Activated naive CD8-positive, alpha-beta T cell (primary cell): ENCODE measurements around the gene OGFOD1.

Experiments used
- H3K27ac Mint-ChIP-seq: one replicate; pipeline ENCODE4 v1.8.0; 2021; ENCODE audit warnings: mixed read lengths
- H3K27me3 Mint-ChIP-seq: one replicate; pipeline ENCODE4 v1.8.0; 2021; ENCODE audit warnings: mixed read lengths
- H3K36me3 Mint-ChIP-seq: one replicate; pipeline ENCODE4 v1.8.0; 2021; ENCODE audit warnings: mixed read lengths
- H3K4me1 Mint-ChIP-seq: one replicate; pipeline ENCODE4 v1.8.0; 2021; ENCODE audit warnings: low read depth, mixed read lengths
- H3K4me3 Mint-ChIP-seq: one replicate; pipeline ENCODE4 v1.8.0; 2021; ENCODE audit warnings: mild to moderate bottlenecking, mixed read lengths
- H3K9me3 Mint-ChIP-seq: one replicate; pipeline ENCODE4 v1.8.0; 2021; ENCODE audit warnings: low read depth, mixed read lengths

OGFOD1 gene

GRCh38 chr16:56422896-56423441, 28.4 kb upstream of the OGFOD1 start:
- H3K27ac Mint-ChIP-seq = no peak overlapping the region
- no peaks in the 10 kb centered on the region for H3K9me3 Mint-ChIP-seq
- H3K4me1 Mint-ChIP-seq = peaks cover 49% of the 10 kb centered on the region
- H3K4me3 Mint-ChIP-seq = peak overlapping the region; percentile 96
- H3K27me3 Mint-ChIP-seq = no peaks in the 10 kb centered on the region
- peaks cover 2% of the 10 kb centered on the region for H3K36me3 Mint-ChIP-seq

GRCh38 chr16:56423584-56424403, 27.6 kb upstream of the OGFOD1 start:
- peak overlapping the region; percentile 94 for H3K27ac Mint-ChIP-seq
- H3K27me3 Mint-ChIP-seq = no peaks in the 10 kb centered on the region
- H3K9me3 Mint-ChIP-seq = no peaks in the 10 kb centered on the region
- peaks cover under 1% of the 10 kb centered on the region for H3K36me3 Mint-ChIP-seq
- peaks cover 48% of the 10 kb centered on the region for H3K4me1 Mint-ChIP-seq
- H3K4me3 Mint-ChIP-seq = peak overlapping the region; percentile 96

- peak overlapping the region; percentile 94 for H3K27ac Mint-ChIP-seq
- peak overlapping the region; percentile 96 for H3K4me3 Mint-ChIP-seq
- peaks cover 48% of the 10 kb centered on the region for H3K4me1 Mint-ChIP-seq
- H3K27me3 Mint-ChIP-seq = no peaks in the 10 kb centered on the region
- no peaks in the 10 kb centered on the region for H3K9me3 Mint-ChIP-seq
- H3K36me3 Mint-ChIP-seq = no peaks in the 10 kb centered on the region
Observed at GRCh38 chr16:56424404-56424764, 27.0 kb upstream of the OGFOD1 start.

- peaks cover 48% of the 10 kb centered on the region for H3K4me1 Mint-ChIP-seq
- H3K36me3 Mint-ChIP-seq = no peaks in the 10 kb centered on the region
- peak overlapping the region; percentile 96 for H3K4me3 Mint-ChIP-seq
- no peak overlapping the region for H3K27ac Mint-ChIP-seq
- H3K27me3 Mint-ChIP-seq = no peaks in the 10 kb centered on the region
- no peaks in the 10 kb centered on the region for H3K9me3 Mint-ChIP-seq
Observed at GRCh38 chr16:56424791-56425438, 26.4 kb upstream of the OGFOD1 start.

- Mint-ChIP-seq H3K27me3 (no peaks in the 10 kb centered on the region), H3K4me3 (peak within 1 kb of the TSS; percentile 96), H3K9me3 (no peaks in the 10 kb centered on the region)
Observed at GRCh38 chr16:56425439-56425832, 25.9 kb upstream of the OGFOD1 start, which contains the start of gene AMFR. AMFR (minus strand) TSS chr16:56425545; CDS start chr16:56425327, 218 bp downstream.

GRCh38 chr16:56426585-56426984, 24.8 kb upstream of the OGFOD1 start:
- Mint-ChIP-seq H3K4me1 (peaks cover 37% of the 10 kb centered on the region), H3K27ac (no peak overlapping the region), H3K4me3 (peak overlapping the region; percentile 85), H3K27me3 (no peaks in the 10 kb centered on the region), H3K36me3 (no peaks in the 10 kb centered on the region), H3K9me3 (no peaks in the 10 kb centered on the region)

More at GRCh38 chr16:56425439-56425832, 25.9 kb upstream of the OGFOD1 start, which contains the start of gene AMFR:
- Mint-ChIP-seq H3K36me3 (no peaks in the 10 kb centered on the region), H3K4me1 (peaks cover 42% of the 10 kb centered on the region), H3K27ac (peak within 1 kb of the TSS; percentile 94)

- Mint-ChIP-seq H3K36me3 (peaks cover 2% of the 10 kb centered on the region), H3K4me3 (no peak overlapping the region), H3K9me3 (no peaks in the 10 kb centered on the region), H3K27ac (no peak overlapping the region), H3K27me3 (no peaks in the 10 kb centered on the region), H3K4me1 (peaks cover 22% of the 10 kb centered on the region)
Observed at GRCh38 chr16:56428091-56428490, 23.3 kb upstream of the OGFOD1 start.

- Mint-ChIP-seq H3K36me3 (peaks cover 10% of the 10 kb centered on the region), H3K27me3 (no peaks in the 10 kb centered on the region), H3K9me3 (no peaks in the 10 kb centered on the region), H3K27ac (no peak overlapping the region), H3K4me3 (no peak overlapping the region), H3K4me1 (no peaks in the 10 kb centered on the region)
Observed at GRCh38 chr16:56436258-56436657, 15.1 kb upstream of the OGFOD1 start.

- Mint-ChIP-seq H3K27ac (peak overlapping the region; percentile 64), H3K4me3 (no peak overlapping the region), H3K36me3 (peaks cover 13% of the 10 kb centered on the region), H3K9me3 (no peaks in the 10 kb centered on the region), H3K4me1 (peaks cover 2% of the 10 kb centered on the region), H3K27me3 (no peaks in the 10 kb centered on the region)
Observed at GRCh38 chr16:56438038-56438437, 13.3 kb upstream of the OGFOD1 start.

GRCh38 chr16:56447286-56447685, 4.1 kb upstream of the OGFOD1 start:
- Mint-ChIP-seq H3K36me3 (peaks cover 2% of the 10 kb centered on the region), H3K4me3 (no peak overlapping the region), H3K27me3 (no peaks in the 10 kb centered on the region), H3K9me3 (no peaks in the 10 kb centered on the region), H3K4me1 (peaks cover 42% of the 10 kb centered on the region), H3K27ac (peak overlapping the region; percentile 75)

- peak overlapping the region; percentile 56 for H3K4me3 Mint-ChIP-seq
Observed at GRCh38 chr16:56448005-56448404, 3.3 kb upstream of the OGFOD1 start.

GRCh38 chr16:56450275-56450985, 924 bp upstream of the OGFOD1 start:
- Mint-ChIP-seq H3K4me1 (peaks cover 56% of the 10 kb centered on the region), H3K4me3 (peak overlapping the region; percentile 100), H3K9me3 (no peaks in the 10 kb centered on the region), H3K27me3 (no peaks in the 10 kb centered on the region), H3K27ac (peak overlapping the region; percentile 99), H3K36me3 (peaks cover 7% of the 10 kb centered on the region)

More at GRCh38 chr16:56448005-56448404, 3.3 kb upstream of the OGFOD1 start:
- peaks cover 48% of the 10 kb centered on the region for H3K4me1 Mint-ChIP-seq
- no peaks in the 10 kb centered on the region for H3K27me3 Mint-ChIP-seq
- no peaks in the 10 kb centered on the region for H3K36me3 Mint-ChIP-seq
- peak overlapping the region; percentile 75 for H3K27ac Mint-ChIP-seq
- no peaks in the 10 kb centered on the region for H3K9me3 Mint-ChIP-seq

GRCh38 chr16:56451753-56452689, 667 bp downstream of the OGFOD1 start:
- Mint-ChIP-seq H3K36me3 (peaks cover 18% of the 10 kb centered on the region), H3K4me1 (peaks cover 62% of the 10 kb centered on the region), H3K4me3 (peak overlapping the region; percentile 100), H3K9me3 (no peaks in the 10 kb centered on the region), H3K27me3 (no peaks in the 10 kb centered on the region), H3K27ac (peak overlapping the region; percentile 99)

- peaks cover 27% of the 10 kb centered on the region for H3K36me3 Mint-ChIP-seq
- no peak overlapping the region for H3K4me3 Mint-ChIP-seq
- no peaks in the 10 kb centered on the region for H3K27me3 Mint-ChIP-seq
- H3K4me1 Mint-ChIP-seq = peaks cover 18% of the 10 kb centered on the region
- no peak overlapping the region for H3K27ac Mint-ChIP-seq
- no peaks in the 10 kb centered on the region for H3K9me3 Mint-ChIP-seq
Observed at GRCh38 chr16:56457927-56458470, 6.6 kb downstream of the OGFOD1 start.
